ENCODE data around the gene LCN1.

GRCh38 chr9:135490980-135491464, 30.2 kb upstream of the LCN1 start:
- TF ChIP-seq CTCF (IDR thresholded peaks at IDR 0.05) (no peak), POLR2A (IDR thresholded peaks at IDR 0.05) (no peak)

Data from esophagus squamous epithelium (tissue), 4 donors.